B cell (primary cell): ENCODE measurements around the gene ERC2. TPM values are rescaled to one million over a fixed set of nuclear protein-coding genes. Genes with fewer than 3 reads are reported as not detected.

Experiments used
- ATAC-seq: fragments of 200-7000 bp; cut with Tn5 transposase; one replicate; pipeline ENCODE4 v1.10.0; 2021; ENCODE audit warnings: low read depth, mild to moderate bottlenecking, moderate number of reproducible peaks, moderate library complexity
- CTCF ChIA-PET: fragments of 350-600 bp; sonication (Branson Sonifier 250); formaldehyde crosslinking; loops from one replicate; lab custom pipeline; 2021; ENCODE audit warnings: antibody characterized with exemption, inconsistent platforms; lab: Charles Lee
- POLR2A ChIA-PET: fragments of 350-600 bp; sonication (Branson Sonifier 250); formaldehyde crosslinking; loops from one replicate; lab custom pipeline; 2021; ENCODE audit warnings: antibody characterized with exemption; lab: Charles Lee
- DNase-seq: peaks from one replicate; pipeline ENCODE4 v3.0.0; 2013
- H2AFZ ChIP-seq: 2 replicates; pipeline ENCODE4 v1.6.1; 2012; ENCODE audit warnings: mild to moderate bottlenecking, low read depth, low read length; ENCODE audit not compliant: insufficient read depth, poor library complexity, severe bottlenecking
- H3K27ac ChIP-seq, 2 donors: 1 replicate in 1 of 2; 2 replicates in 1 of 2; pipeline ENCODE4 v1.5.1; 2012 to 2013; ENCODE audit warnings: low read length in 2 of 2, mild to moderate bottlenecking in 2 of 2, moderate library complexity in 1 of 2
- H3K27me3 ChIP-seq, 4 experiments: fragments of 200-600 bp in 1 of 4; sonication (generic) in 1 of 4; replicated peaks in 1 of 4; 1 replicate in 2 of 4; 2 replicates in 2 of 4; pipeline versions ENCODE4 v1.6.1 to v1.7.0; 2013 to 2016; ENCODE audit warnings: low read length in 3 of 4, mild to moderate bottlenecking in 2 of 4, mixed read lengths in 1 of 4, moderate library complexity in 1 of 4; ENCODE audit not compliant: insufficient read depth in 4 of 4, control insufficient read depth in 3 of 4; ENCODE audit errors: control extremely low read depth in 1 of 4
- H3K36me3 ChIP-seq, 2 experiments: replicated peaks in 1 of 2; 1 replicate in 1 of 2; 2 replicates in 1 of 2; pipeline versions ENCODE4 v1.6.1 to v1.7.1; 2013; ENCODE audit warnings: low read length in 1 of 2; ENCODE audit not compliant: insufficient read depth in 2 of 2, control insufficient read depth in 1 of 2; ENCODE audit errors: control extremely low read depth in 1 of 2, extremely low read depth in 1 of 2
- H3K4me1 ChIP-seq, 2 donors: fragments of 200-600 bp in 1 of 2; sonication (generic) in 1 of 2; 1 replicate in 1 of 2; 2 replicates in 1 of 2; pipeline versions ENCODE4 v1.5.1 to v1.6.1; 2013 to 2017; ENCODE audit warnings: low read length in 2 of 2; ENCODE audit not compliant: control insufficient read depth in 2 of 2, insufficient read depth in 2 of 2
- H3K4me2 ChIP-seq: replicated peaks from 2 replicates; pipeline ENCODE3; 2012; ENCODE audit warnings: mild to moderate bottlenecking, low read depth, low read length; ENCODE audit not compliant: poor library complexity, severe bottlenecking
- H3K4me3 ChIP-seq, 5 experiments: fragments of 200-600 bp in 1 of 5; sonication (generic) in 1 of 5; 1 replicate in 3 of 5; 2 replicates in 2 of 5; pipeline versions ENCODE4 v1.5.1 to v1.7.0; 2011 to 2016; ENCODE audit warnings: low read length in 4 of 5, mild to moderate bottlenecking in 4 of 5, low read depth in 2 of 5, control low read depth in 1 of 5, moderate library complexity in 1 of 5; ENCODE audit not compliant: insufficient read depth in 1 of 5; ENCODE audit errors: control extremely low read depth in 1 of 5, extremely low read depth in 1 of 5
- H3K79me2 ChIP-seq: fragments of 200-600 bp; sonication (generic); one replicate; pipeline ENCODE4 v1.6.0; 2016; ENCODE audit warnings: low read length; ENCODE audit not compliant: control insufficient read depth, insufficient read depth
- H3K9ac ChIP-seq: fragments of 200-600 bp; sonication (generic); 2 replicates; pipeline ENCODE4 v1.6.1; 2017; ENCODE audit warnings: mild to moderate bottlenecking, low read length, moderate library complexity
- H3K9me3 ChIP-seq, 3 donors: one replicate each; pipeline versions ENCODE4 v1.6.1 to v1.7.1; 2013; ENCODE audit warnings: low read length in 2 of 3; ENCODE audit not compliant: control insufficient read depth in 2 of 3, insufficient read depth in 1 of 3; ENCODE audit errors: control extremely low read depth in 1 of 3
- H4K20me1 ChIP-seq: 2 replicates; pipeline ENCODE4 v1.6.0; 2012; ENCODE audit warnings: mild to moderate bottlenecking, low read length; ENCODE audit not compliant: insufficient read depth, control insufficient read depth, poor library complexity, severe bottlenecking
- H3K27ac Mint-ChIP-seq: one replicate; pipeline ENCODE4 v1.8.0; 2021; ENCODE audit warnings: mixed read lengths
- H3K27me3 Mint-ChIP-seq: one replicate; pipeline ENCODE4 v1.8.0; 2021; ENCODE audit warnings: mixed read lengths
- H3K4me1 Mint-ChIP-seq: one replicate; pipeline ENCODE4 v1.8.0; 2021; ENCODE audit warnings: mixed read lengths
- H3K4me3 Mint-ChIP-seq: one replicate; pipeline ENCODE4 v1.8.0; 2021; ENCODE audit warnings: mixed read lengths
- H3K9me3 Mint-ChIP-seq: one replicate; pipeline ENCODE4 v1.8.0; 2022; ENCODE audit warnings: mixed read lengths; ENCODE audit not compliant: insufficient read depth
- CTCF ChIP-seq: fragments of 200-600 bp; IDR thresholded peaks from one replicate; pipeline ENCODE4 v1.8.0; 2022; ENCODE audit warnings: antibody characterized with exemption, mild to moderate bottlenecking
- EZH2 ChIP-seq: IDR thresholded peaks from 2 replicates; pipeline ENCODE4 v1.6.1; 2012; ENCODE audit warnings: borderline replicate concordance, low read depth, mild to moderate bottlenecking, moderate library complexity, low read length; ENCODE audit not compliant: insufficient read depth, poor library complexity, severe bottlenecking
- WGBS: methylation state at CpG from one replicate; pipeline ENCODE4 v1.1.5; 2013; ENCODE audit warnings: missing lambda C conversion rate; ENCODE audit not compliant: insufficient coverage; 5-methylcytosine and 5-hydroxymethylcytosine counted together
- intact Hi-C: fragments of 100-400 bp; cut with micrococcal nuclease; formaldehyde crosslinking; loops from one replicate; pipeline ENCODE4 v1.10.0; 2022
- polyA plus RNA-seq: library from polyadenylated mRNA; depleted of rRNA; stranded (reverse); fragments of >200 nt; gene quantifications from 2 replicates; pipeline ENCODE4 v1.2.3, GENCODE V29; 2012
- total RNA-seq, 2 donors: library from RNA; stranded (reverse); fragments of 120-200 nt in 1 of 2; gene quantifications; 1 replicate in 1 of 2; 2 replicates in 1 of 2; pipeline versions ENCODE4 v1.2.3 to v1.2.4, GENCODE V29; 2013 to 2022

ERC2 gene
- total and polyA plus RNA-seq, 2 donors (not counting 1 experiment from before 2014, with no cell fraction given) = not detected

GRCh38 chr3:56282341-56282740, 185.9 kb downstream of the ERC2 start:
- H3K4me1 ChIP-seq = no peaks in the 10 kb centered on the region
- intact Hi-C loops = no loop called here
- Mint-ChIP-seq H3K4me3 (no peak overlapping the region), H3K9me3 (peaks cover 2% of the 10 kb centered on the region), H3K4me1 (no peaks in the 10 kb centered on the region), H3K27me3 (peaks cover 26% of the 10 kb centered on the region), H3K27ac (no peak overlapping the region)
- no peaks in the 10 kb centered on the region for H3K36me3 ChIP-seq
- no peak overlapping the region for H3K4me2 ChIP-seq
- TF ChIP-seq EZH2 (no peak), CTCF (no peak)
- no peak overlapping the region for H3K9ac ChIP-seq
- no peak overlapping the region for H2AFZ ChIP-seq
- peaks cover 0 to 2% (median 0%) of the 10 kb centered on the region in 4 experiments for H3K27me3 ChIP-seq
- CTCF ChIA-PET = no interaction called here
- no peaks in the 10 kb centered on the region for H3K79me2 ChIP-seq
- ATAC-seq = no peak
- no peak overlapping the region for H3K27ac ChIP-seq
- POLR2A ChIA-PET = no interaction called here
- DNase-seq = no peak
- H4K20me1 ChIP-seq = no peaks in the 10 kb centered on the region
- no peaks in the 10 kb centered on the region for H3K9me3 ChIP-seq
- H3K4me3 ChIP-seq = no peak overlapping the region

- WGBS = 50% methylated on average over 1 of the region's 1 CpG
- TF ChIP-seq EZH2 (no peak), CTCF (no peak)
Observed at GRCh38 chr3:56277236-56277635, 191.0 kb downstream of the ERC2 start.

More at GRCh38 chr3:56277236-56277635, 191.0 kb downstream of the ERC2 start:
- H3K9me3 Mint-ChIP-seq = peaks cover 2% of the 10 kb centered on the region
- ATAC-seq = no peak
- H3K27ac Mint-ChIP-seq = no peak overlapping the region
- Histone ChIP-seq H3K9me3 (no peaks in the 10 kb centered on the region), H3K36me3 (no peaks in the 10 kb centered on the region), H3K9ac (no peak overlapping the region), H4K20me1 (no peaks in the 10 kb centered on the region), H2AFZ (no peak overlapping the region), H3K4me1 (no peaks in the 10 kb centered on the region), H3K27ac (no peak overlapping the region), H3K4me3 (no peak overlapping the region), H3K4me2 (no peak overlapping the region), H3K27me3 (no peaks in the 10 kb centered on the region), H3K79me2 (no peaks in the 10 kb centered on the region)
- CTCF ChIA-PET = no interaction called here
- DNase-seq = no peak
- H3K4me3 Mint-ChIP-seq = no peak overlapping the region
- intact Hi-C loops = no loop called here
- POLR2A ChIA-PET = no interaction called here
- no peaks in the 10 kb centered on the region for H3K4me1 Mint-ChIP-seq
- H3K27me3 Mint-ChIP-seq = peaks cover 24% of the 10 kb centered on the region
